Uterus (tissue), 2 donors: ENCODE results near the gene DGKG.

Experiments
- POLR2A ChIP-seq, 2 donors: fragments of 450-650 bp; IDR thresholded peaks; one replicate each; pipeline ENCODE4 v1.6.1; 2016; ENCODE audit warnings: antibody characterized with exemption in 2 of 2, mild to moderate bottlenecking in 1 of 2, moderate library complexity in 1 of 2
- TF ChIP-seq, protein P1 (sequence below), 4 experiments: fragments of 200-600 bp in 2 of 4; fragments of 450-650 bp in 2 of 4; sonication (generic) in 2 of 4; IDR thresholded peaks; one replicate each; pipeline ENCODE4 v1.5.1; 2016 to 2019; ENCODE audit warnings: antibody characterized with exemption in 4 of 4, mild to moderate bottlenecking in 2 of 4, moderate library complexity in 1 of 4

DNA sequence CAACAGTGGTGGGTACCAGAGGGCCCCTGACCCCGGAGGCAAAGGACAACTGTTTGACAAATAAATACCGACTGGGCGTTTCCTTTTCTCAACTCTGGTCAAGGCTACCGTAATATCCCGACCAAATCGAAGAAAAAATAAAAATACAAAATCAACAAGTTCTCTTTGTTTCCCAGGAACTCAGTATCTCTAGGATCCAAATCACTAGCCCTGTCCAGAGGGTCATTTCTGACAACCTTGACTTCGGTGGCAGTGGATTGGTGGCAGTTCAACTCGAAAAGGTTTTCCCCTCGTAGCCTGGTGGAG, 456 bp upstream of the DGKG start:
- TF ChIP-seq, protein P1, sequence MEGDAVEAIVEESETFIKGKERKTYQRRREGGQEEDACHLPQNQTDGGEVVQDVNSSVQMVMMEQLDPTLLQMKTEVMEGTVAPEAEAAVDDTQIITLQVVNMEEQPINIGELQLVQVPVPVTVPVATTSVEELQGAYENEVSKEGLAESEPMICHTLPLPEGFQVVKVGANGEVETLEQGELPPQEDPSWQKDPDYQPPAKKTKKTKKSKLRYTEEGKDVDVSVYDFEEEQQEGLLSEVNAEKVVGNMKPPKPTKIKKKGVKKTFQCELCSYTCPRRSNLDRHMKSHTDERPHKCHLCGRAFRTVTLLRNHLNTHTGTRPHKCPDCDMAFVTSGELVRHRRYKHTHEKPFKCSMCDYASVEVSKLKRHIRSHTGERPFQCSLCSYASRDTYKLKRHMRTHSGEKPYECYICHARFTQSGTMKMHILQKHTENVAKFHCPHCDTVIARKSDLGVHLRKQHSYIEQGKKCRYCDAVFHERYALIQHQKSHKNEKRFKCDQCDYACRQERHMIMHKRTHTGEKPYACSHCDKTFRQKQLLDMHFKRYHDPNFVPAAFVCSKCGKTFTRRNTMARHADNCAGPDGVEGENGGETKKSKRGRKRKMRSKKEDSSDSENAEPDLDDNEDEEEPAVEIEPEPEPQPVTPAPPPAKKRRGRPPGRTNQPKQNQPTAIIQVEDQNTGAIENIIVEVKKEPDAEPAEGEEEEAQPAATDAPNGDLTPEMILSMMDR (IDR thresholded peaks at IDR 0.05): no peak
- TF ChIP-seq POLR2A (IDR thresholded peaks at IDR 0.05): no peak
